ENCODE measurements around the gene HAUS3. TPM values are rescaled to one million over a fixed set of nuclear protein-coding genes. Genes with fewer than 3 reads are reported as not detected.
"Not testable (repeated sequence)": the region's sequence is repeated elsewhere in the genome, so short reads cannot be mapped to it uniquely, and the experiment has no call there.

The HAUS3 gene
- total RNA-seq, 4 donors from 2014 or later = 9.9 to 14.1 (median 11.3) TPM

DNA sequence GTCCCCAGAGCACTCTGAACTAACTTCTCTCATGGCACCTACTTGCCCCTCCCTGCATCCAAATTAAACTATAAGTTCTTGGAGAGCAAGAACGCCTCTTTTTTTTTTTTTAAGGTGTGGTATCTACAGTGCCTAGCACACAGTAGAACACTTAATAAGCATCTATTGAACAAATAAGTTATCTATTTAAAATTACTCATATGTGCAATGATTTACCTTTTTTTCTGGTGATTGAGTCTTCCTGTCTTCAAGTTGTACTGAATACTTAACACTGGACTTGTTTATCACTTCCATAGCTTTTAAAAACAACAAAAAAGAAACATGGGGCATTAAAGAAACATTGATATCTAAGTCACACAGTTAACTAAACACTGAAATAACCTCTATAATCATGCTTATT is 29.1 kb downstream of the HAUS3 start:
- Histone ChIP-seq H3K27ac (replicated peaks in 1 of 4) (no peak overlapping the region), H3K27me3 (no peaks in the 10 kb centered on the region), H3K36me3 (peaks cover 0 to 14% (median 2%) of the 10 kb centered on the region in 4 donors), H3K4me1 (no peaks in the 10 kb centered on the region), H3K9me3 (no peaks in the 10 kb centered on the region), H3K4me3 (no peak overlapping the region)
- intact Hi-C loops (cut with DNase I) = no loop called here
- no peak for DNase-seq (ENCODE audit: extremely low spot score)
- WGBS = 96% methylated on average over 1 of the region's 1 CpG
- TF ChIP-seq POLR2A (IDR thresholded peaks at IDR 0.05; ENCODE audit: low read depth) = no peak
- TF ChIP-seq POLR2AphosphoS5 (IDR thresholded peaks at IDR 0.05) = no peak
- TF ChIP-seq EP300 (IDR thresholded peaks at IDR 0.05) = no peak
- TF ChIP-seq, protein P1, sequence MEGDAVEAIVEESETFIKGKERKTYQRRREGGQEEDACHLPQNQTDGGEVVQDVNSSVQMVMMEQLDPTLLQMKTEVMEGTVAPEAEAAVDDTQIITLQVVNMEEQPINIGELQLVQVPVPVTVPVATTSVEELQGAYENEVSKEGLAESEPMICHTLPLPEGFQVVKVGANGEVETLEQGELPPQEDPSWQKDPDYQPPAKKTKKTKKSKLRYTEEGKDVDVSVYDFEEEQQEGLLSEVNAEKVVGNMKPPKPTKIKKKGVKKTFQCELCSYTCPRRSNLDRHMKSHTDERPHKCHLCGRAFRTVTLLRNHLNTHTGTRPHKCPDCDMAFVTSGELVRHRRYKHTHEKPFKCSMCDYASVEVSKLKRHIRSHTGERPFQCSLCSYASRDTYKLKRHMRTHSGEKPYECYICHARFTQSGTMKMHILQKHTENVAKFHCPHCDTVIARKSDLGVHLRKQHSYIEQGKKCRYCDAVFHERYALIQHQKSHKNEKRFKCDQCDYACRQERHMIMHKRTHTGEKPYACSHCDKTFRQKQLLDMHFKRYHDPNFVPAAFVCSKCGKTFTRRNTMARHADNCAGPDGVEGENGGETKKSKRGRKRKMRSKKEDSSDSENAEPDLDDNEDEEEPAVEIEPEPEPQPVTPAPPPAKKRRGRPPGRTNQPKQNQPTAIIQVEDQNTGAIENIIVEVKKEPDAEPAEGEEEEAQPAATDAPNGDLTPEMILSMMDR (IDR thresholded peaks at IDR 0.05) = no peak

DNA sequence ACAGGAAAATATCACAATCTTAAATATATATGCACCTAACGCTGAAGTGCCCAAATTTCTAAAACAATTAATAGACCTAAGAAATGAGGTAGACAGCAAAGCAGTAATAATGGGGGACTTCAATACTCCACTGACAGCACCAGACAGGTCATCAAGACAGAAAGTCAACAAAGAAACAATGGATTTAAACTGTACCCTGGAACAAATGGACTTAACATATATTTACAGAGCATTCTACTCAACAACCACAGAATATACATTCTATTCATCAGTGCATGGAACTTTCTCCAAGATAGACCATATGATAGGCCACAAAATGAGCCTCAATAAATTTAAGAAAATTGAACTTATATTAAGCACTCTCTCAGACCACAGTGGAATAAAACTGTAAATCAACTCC is 39.1 kb downstream of the HAUS3 start:
- H3K9me3 ChIP-seq; DNase-seq (ENCODE audit: extremely low spot score); intact Hi-C loops (cut with DNase I); H3K27me3 ChIP-seq; H3K4me3 ChIP-seq; H3K36me3 ChIP-seq; H3K4me1 ChIP-seq; H3K27ac ChIP-seq (replicated peaks in 1 of 4): not testable (repeated sequence)
- WGBS = 100% methylated on average over 1 of the region's 1 CpG

DNA sequence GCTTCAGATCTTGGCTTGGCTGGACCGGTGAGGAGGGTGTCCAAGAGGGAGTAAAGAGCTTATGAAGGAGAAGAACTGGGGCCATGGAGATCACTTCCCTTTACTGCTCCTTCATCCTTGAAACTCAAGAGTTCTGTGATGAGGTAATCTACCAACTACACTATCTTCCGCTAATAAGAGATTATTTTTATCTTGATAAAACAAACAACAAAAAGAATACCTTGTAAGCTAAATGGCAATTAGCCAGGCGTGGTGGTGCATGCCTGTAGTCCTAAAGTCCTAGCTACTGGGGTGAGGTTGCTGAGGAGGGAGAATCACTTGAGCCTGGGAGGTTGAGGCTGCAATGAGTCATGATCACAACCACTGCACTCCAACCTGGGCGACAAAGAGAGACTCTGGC is 47.4 kb downstream of the HAUS3 start:
- no peak overlapping the region for H3K27ac ChIP-seq (replicated peaks in 1 of 4)
- no peaks in the 10 kb centered on the region for H3K9me3 ChIP-seq
- TF ChIP-seq POLR2A (IDR thresholded peaks at IDR 0.05; ENCODE audit: low read depth) = no peak
- TF ChIP-seq, protein P1 (IDR thresholded peaks at IDR 0.05) = no peak
- no peaks in the 10 kb centered on the region for H3K4me1 ChIP-seq
- peaks cover 0 to 36% (median 4%) of the 10 kb centered on the region in 4 donors for H3K36me3 ChIP-seq
- DNase-seq (ENCODE audit: extremely low spot score) = no peak
- intact Hi-C loops (cut with DNase I) = no loop called here
- H3K4me3 ChIP-seq = no peak overlapping the region
- 86% methylated on average over 4 of the region's 4 CpGs for WGBS
- H3K27me3 ChIP-seq = no peaks in the 10 kb centered on the region

DNA sequence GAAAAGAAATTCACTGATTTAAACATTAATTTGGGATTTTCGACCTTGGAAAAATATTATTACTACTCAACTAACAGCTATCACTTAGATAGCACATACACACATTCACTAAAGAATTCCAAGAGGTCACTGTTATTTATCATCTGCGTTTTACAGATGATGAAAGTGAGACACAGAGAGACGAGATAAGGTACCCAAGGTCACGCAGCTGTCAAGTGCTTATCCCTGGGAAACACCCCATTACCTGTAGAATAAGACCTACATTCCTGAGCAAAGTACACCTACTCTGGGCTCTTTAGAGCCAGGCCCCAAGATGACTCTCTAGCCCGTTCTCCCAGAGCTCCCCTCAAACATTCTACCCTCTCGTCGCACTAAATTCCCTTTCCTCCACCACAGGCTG is 48.6 kb downstream of the HAUS3 start:
- Histone ChIP-seq H3K27ac (replicated peaks in 1 of 4) (no peak overlapping the region), H3K27me3 (no peaks in the 10 kb centered on the region), H3K4me3 (no peak overlapping the region), H3K36me3 (peaks cover 0 to 31% (median 4%) of the 10 kb centered on the region in 4 donors), H3K9me3 (no peaks in the 10 kb centered on the region), H3K4me1 (no peaks in the 10 kb centered on the region)
- 83% methylated on average over 7 of the region's 7 CpGs for WGBS
- intact Hi-C loops (cut with DNase I) = no loop called here
- TF ChIP-seq POLR2A (IDR thresholded peaks at IDR 0.05; ENCODE audit: low read depth) (no peak), POLR2AphosphoS5 (IDR thresholded peaks at IDR 0.05) (no peak), EP300 (IDR thresholded peaks at IDR 0.05) (no peak)
- TF ChIP-seq, protein P1 (IDR thresholded peaks at IDR 0.05) = no peak
- DNase-seq (ENCODE audit: extremely low spot score) = no peak

DNA sequence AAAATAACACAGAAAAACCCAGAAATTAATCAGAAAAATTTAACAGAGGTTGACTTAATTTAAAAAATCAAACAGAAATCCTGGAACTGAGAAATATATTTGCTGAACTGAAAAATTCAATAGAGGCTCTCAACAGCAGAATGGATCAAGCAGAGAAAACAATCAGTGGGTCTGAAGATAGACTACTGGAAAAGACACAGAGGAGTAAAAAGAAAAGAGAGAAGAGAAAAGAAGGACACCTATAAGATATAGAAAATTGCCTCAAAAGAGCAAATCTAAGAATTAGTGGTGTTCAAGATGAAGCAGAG is 55.1 kb downstream of the HAUS3 start:
- intact Hi-C loops (cut with DNase I) = no loop called here
- no peaks in the 10 kb centered on the region for H3K27me3 ChIP-seq

More for the DNA sequence above, 55.1 kb downstream of the HAUS3 start:
- H3K9me3 ChIP-seq = peaks cover 0 to 9% (median 5%) of the 10 kb centered on the region in 4 donors
- no peak overlapping the region for H3K27ac ChIP-seq (replicated peaks in 1 of 4)
- H3K36me3 ChIP-seq = no peaks in the 10 kb centered on the region
- no peak for DNase-seq (ENCODE audit: extremely low spot score)
- TF ChIP-seq POLR2AphosphoS5 (IDR thresholded peaks at IDR 0.05) (no peak), POLR2A (IDR thresholded peaks at IDR 0.05; ENCODE audit: low read depth) (no peak), EP300 (IDR thresholded peaks at IDR 0.05) (no peak)
- TF ChIP-seq, protein P1 (IDR thresholded peaks at IDR 0.05) = no peak
- H3K4me1 ChIP-seq = no peaks in the 10 kb centered on the region
- no peak overlapping the region for H3K4me3 ChIP-seq
